Right hindlimb (tissue), 1 donor: ENCODE measurements around the gene DHX40.
"Not testable (repeated sequence)": the region's sequence is repeated elsewhere in the genome, so short reads cannot be mapped to it uniquely, and the experiment has no call there.

Experiments
- DNase-seq: peaks from one replicate; pipeline ENCODE4 v3.0.0-alpha.2; 2018

The DHX40 gene

GRCh38 chr17:59631276-59631675, 65.9 kb downstream of the DHX40 start:
- DNase-seq: no peak

- DNase-seq: no peak
These were observed 67.0 kb downstream of the DHX40 start for GRCh38 chr17:59632398-59632797.

DNA sequence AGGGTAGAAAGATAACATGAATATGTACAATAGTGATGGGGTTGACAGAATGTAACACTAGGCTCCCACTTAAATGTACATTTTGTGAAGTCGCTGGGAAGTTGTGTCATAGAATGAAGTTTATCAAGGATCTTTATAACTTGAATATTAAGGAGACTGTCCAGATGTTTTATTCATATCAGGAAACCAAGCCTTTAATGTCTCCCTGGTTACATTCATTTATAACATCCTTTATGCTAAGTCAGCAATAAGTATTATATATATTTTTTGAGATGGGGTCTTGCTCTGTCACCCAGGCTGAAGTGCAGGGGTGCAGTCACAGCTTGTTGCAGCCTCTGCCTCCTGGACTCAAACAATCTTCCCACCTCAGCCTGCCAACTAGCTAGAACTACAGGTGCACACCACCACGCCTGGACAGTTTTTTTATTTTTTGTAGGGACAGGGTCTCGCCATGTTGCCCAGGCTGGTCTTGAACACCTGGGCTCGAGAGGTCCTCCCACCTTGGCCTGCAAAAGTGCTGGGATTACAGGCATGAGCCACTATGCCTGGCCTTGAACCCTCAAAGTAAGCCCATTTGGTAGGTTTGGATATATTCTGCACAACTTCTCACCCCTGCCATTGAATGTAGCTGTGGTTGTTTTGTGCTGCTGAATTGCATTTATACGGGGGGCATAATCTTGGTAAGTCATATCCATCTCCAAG, 68.4 kb downstream of the DHX40 start:
- no peak for DNase-seq

DNA sequence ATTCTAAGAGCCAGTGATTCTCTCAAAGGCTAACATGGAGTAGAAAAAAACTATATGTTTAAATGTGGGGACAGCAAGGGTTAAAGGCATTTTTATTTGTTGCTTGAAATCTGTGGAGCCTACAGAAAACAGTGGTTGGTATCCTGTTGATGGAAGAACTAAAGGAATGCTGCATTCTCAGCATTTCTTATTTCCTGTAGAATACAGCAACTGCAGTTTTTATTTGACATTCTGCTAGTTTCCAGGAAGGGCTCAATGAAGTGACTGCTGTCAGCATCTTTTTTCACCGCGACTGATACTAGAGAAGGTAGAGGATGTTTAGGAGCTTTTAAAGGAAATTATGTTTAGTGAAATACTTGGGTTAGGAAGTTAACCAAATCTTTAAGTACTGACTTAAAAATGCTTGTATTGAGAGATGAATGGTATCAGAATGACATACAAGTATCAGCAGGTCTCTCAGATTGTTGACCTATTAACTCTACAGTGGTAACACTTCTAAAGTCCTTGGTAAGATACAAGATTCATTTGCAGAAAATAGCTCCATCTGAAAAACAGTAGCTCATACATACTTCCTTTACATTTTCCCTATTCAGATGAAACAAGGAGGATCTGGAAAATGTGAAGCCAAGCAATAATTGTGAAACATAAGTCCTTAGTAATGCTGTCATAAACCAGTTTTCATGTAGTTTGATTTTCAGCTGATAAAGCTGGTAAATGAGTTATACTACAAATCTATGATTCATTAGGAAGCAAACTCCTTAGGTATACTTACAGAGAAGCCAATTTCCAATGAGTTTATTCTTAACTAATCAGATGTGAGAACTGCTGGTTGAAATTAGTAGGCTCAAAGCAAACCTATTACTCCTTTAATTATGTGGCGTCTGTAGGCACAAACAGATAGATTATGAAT, 69.5 kb downstream of the DHX40 start:
- no peak for DNase-seq

DNA sequence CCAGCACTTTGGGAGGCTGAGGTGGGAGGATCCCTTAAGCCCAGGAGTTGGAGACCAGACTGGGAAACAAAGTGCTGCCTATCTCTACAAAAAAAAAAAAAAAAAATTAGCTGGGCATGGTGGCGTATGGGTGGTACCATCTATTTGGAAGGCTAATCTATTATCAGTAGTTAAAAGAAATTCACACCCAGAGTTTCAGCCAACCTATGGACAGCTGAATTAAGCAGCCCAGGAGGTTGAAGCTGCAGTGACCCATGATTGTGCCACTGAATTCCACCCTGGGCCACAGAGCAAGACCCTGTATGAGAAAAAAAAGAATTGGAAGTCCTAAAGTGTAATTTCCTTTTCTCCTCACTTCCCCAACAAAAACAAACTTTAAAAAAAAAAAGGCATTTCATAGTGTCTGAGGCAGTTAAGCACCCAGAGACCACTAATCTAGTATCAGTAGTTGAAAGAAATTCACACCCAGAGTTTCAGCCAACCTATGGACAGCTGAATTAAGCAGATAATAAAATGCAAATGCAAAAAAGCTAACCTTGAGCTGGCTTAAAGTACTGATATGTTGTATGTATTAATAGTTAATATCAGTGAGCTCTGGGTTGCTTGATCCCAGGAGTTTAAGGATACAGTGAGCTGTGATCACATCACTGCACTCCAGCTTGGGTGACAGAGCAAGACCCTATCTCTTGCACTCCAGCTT, 72.4 kb downstream of the DHX40 start:
- DNase-seq: no peak

DNA sequence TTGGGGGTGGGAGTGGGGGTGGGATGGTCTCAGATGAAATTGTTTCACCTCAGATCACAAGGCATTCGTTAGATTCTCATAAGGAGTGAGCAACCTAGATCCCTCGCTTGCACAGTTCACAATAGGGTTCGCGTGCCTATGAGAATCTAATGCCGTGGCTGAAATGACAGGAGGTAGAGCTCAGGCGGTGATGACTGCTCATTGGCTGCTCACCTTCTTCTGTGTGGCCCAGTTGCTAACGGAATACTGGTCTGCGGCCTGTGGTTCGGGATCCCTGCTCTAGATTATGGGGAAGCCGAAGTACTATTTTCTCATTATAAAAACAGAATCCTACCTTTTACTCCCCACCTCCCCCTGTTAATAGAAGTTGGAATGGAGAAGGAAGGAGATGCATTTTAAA, 73.1 kb downstream of the DHX40 start:
- no peak for DNase-seq

DNA sequence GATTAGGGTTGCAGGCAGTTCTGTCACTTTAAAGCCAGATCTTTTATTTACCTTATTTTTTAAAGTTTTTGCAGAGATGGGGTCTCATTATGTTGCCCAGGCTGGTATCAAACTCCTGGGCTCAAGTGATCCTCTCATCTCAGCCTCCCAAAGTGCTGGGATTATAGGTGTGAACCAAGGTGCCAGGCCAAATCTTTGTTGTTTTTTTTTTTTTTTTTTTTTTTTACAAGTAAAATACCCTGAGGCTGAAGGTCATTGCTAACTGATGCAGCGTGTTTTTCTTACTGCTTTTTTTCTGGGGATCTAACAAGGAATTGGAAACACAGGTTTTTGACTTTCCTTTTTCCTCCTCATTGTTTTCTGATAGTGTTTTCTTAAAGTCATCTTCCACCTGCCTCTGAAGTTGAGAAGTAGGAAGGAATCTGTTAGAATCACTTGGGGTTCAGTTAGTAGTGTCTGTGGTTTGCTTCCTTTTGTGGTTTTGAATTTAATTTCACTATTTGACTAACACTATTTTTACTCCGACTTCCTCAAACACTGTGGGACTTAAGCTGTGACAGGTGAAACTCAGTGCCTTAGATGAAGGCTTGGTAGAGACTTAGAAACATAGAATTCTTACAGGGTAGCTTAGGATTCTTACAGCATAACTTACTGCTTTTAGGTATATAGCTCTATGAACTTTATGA, 76.5 kb downstream of the DHX40 start:
- DNase-seq: no peak

GRCh38 chr17:59642565-59642964, 77.2 kb downstream of the DHX40 start:
- no peak for DNase-seq

- DNase-seq: no peak
These were observed 78.0 kb downstream of the DHX40 start for GRCh38 chr17:59643159-59644140.

- no peak for DNase-seq
These were observed 81.9 kb downstream of the DHX40 start for GRCh38 chr17:59647288-59647687.

DNA sequence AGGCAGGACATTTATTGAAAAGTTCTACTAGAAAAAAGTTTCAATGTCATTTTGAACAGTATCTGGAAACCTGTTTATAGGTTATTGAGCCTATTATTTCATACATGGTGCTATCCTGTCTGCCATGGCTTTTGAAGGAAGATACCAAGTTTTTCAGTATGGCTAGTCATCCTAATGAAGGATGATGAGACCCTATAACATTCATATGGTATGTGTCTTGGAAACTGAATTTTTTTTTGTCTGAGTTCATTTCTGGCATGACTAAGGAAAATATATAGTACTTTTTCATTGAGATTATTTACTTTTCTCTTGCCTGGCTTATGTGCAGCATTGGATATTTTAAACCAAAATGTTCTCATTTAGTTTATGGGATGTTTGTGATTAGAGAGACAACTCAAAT, 84.5 kb downstream of the DHX40 start:
- DNase-seq: no peak

- no peak for DNase-seq
These were observed 85.2 kb downstream of the DHX40 start for GRCh38 chr17:59650642-59651041.

DNA sequence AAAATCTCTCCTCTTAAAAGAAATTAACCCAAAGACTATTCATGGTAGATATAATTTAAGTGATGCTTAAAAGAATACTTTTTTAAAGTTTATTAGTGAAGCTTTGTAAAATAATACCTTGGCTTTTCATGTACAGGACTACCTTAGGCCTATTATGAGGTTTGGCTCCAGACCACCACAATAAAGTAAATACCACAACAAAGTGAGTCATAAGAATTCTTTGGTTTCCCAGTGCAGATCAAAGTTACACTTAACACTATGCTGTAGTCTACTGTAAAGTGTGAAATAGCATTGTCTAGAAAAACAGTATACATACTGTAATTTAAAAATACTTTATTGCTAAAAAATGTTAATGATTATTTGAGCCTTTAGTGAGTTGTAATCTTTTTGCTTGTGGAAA, 85.9 kb downstream of the DHX40 start:
- no peak for DNase-seq

DNA sequence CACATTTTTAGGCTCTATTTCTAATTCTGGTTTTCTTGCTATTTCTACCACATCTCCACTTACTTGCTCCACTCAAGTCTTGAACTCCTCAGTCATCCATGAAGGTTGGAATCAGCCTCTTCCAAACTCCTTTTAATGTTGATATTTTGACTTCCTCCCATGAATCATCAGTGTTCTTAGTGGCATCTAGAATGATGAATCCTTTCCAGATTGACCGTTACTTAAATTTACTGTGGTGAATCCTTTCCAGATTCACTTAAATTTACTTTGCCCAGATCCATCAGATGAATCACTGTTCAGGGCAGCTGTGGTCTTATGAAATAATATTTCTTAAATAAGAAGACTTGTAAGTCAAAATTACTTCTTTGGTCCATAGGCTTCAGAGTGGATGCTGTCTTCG, 86.7 kb downstream of the DHX40 start:
- no peak for DNase-seq

DNA sequence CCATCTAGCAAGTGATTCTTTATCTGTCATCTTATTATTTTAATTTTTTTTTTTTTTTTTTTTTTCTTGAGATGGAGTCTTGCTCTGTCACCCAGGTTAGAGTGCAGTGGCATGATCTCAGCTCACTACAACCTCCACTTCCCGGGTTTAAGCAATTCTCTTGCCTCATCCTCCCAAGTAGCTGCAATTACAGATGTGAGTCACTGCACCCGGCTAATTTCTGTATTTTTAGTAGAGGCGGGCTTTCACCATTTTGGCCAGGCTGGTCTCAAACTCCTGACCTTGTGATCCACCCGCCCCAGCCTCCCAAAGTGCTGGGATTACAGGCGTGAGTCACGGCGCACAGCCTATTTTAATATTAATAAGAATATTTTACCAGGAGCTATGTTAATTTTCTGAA, 91.2 kb downstream of the DHX40 start:
- not testable (repeated sequence) for DNase-seq
